Ovary (tissue), 3 donors: ENCODE results near the gene DDX60.

Experiments
- EP300 ChIP-seq: sonication (generic); formaldehyde crosslinking; IDR thresholded peaks from one replicate; pipeline ENCODE4 v1.6.1; 2017; ENCODE audit warnings: antibody characterized with exemption
- TF ChIP-seq, protein P1 (sequence below), 3 donors: fragments of 450-650 bp in 2 of 3; fragments of 200-600 bp in 1 of 3; IDR thresholded peaks; one replicate each; pipeline versions ENCODE4 v1.5.1 to v1.8.0; 2016 to 2022; ENCODE audit warnings: antibody characterized with exemption in 3 of 3, mild to moderate bottlenecking in 1 of 3
- donor health status: DM: no; HTN: no; CAD: no.

DNA sequence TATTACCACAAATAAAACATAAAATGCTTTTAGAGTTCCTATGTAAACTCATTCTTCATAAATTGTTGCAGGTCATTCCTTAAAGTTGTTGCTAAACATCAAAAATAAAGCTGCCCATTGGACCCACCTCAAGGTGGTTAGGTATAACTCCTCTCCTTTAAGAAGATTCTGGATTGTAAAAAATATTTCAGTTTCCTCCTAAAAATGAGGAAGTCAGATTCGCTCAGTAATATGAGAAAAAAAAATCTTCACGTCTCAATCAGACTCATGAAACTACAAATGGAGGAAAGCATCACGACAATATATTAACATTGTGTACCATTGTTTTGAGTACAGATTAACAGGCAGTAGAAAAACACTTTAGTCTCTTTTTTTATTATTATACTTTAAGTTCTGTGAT, 105.9 kb downstream of the DDX60 start:
- TF ChIP-seq, protein P1, sequence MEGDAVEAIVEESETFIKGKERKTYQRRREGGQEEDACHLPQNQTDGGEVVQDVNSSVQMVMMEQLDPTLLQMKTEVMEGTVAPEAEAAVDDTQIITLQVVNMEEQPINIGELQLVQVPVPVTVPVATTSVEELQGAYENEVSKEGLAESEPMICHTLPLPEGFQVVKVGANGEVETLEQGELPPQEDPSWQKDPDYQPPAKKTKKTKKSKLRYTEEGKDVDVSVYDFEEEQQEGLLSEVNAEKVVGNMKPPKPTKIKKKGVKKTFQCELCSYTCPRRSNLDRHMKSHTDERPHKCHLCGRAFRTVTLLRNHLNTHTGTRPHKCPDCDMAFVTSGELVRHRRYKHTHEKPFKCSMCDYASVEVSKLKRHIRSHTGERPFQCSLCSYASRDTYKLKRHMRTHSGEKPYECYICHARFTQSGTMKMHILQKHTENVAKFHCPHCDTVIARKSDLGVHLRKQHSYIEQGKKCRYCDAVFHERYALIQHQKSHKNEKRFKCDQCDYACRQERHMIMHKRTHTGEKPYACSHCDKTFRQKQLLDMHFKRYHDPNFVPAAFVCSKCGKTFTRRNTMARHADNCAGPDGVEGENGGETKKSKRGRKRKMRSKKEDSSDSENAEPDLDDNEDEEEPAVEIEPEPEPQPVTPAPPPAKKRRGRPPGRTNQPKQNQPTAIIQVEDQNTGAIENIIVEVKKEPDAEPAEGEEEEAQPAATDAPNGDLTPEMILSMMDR (IDR thresholded peaks at IDR 0.05): no peak
- TF ChIP-seq EP300: no peak
